T-helper 2 cell treated with Interferon-gamma antibody and Interleukin-4, amounts not matched to agents 5 μg/mL and 100 μg/mL, for 36 hours (primary cell): ENCODE data around the gene PIK3C2G.

Source experiments
- DNase-seq: peaks from one replicate; pipeline ENCODE4 v3.0.0; 2021; ENCODE audit warnings: low spot score
- H3K27ac Mint-ChIP-seq: one replicate; pipeline ENCODE4 v1.8.0; 2021; ENCODE audit warnings: mild to moderate bottlenecking, mixed read lengths
- H3K27me3 Mint-ChIP-seq: one replicate; pipeline ENCODE4 v1.8.0; 2021; ENCODE audit warnings: low read depth, mixed read lengths
- H3K36me3 Mint-ChIP-seq: one replicate; pipeline ENCODE4 v1.8.0; 2021; ENCODE audit warnings: low read depth, mixed read lengths
- H3K4me1 Mint-ChIP-seq: one replicate; pipeline ENCODE4 v1.8.0; 2021; ENCODE audit warnings: low read depth, mixed read lengths
- H3K4me3 Mint-ChIP-seq: one replicate; pipeline ENCODE4 v1.8.0; 2022; ENCODE audit warnings: mild to moderate bottlenecking, moderate library complexity, mixed read lengths
- H3K9me3 Mint-ChIP-seq: one replicate; pipeline ENCODE4 v1.8.0; 2021; ENCODE audit warnings: mixed read lengths

The PIK3C2G gene

DNA sequence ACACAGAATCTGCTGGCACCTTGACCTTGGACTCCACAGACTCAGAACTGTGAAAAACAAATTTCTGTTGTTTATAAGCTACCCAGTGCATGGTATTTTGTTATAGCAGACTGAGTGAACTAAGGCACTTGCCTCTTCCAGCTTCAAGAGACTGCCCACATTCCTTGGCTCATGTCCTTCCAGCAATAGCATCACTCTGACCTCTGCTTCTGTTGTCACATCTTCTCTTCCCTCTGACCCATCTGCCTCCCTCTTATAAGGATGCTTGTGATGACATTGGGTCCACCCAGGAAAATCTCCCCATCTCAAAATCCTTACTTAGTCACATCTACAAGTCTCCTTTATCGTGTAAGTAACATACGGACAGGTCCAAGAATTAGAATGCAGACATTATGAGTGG is 200.4 kb downstream of the PIK3C2G start:
- H3K27me3 Mint-ChIP-seq = no peaks in the 10 kb centered on the region
- no peaks in the 10 kb centered on the region for H3K4me1 Mint-ChIP-seq
- no peak overlapping the region for H3K4me3 Mint-ChIP-seq
- H3K27ac Mint-ChIP-seq = no peak overlapping the region
- DNase-seq = no peak
- no peaks in the 10 kb centered on the region for H3K36me3 Mint-ChIP-seq
- H3K9me3 Mint-ChIP-seq = peaks cover 7% of the 10 kb centered on the region

DNA sequence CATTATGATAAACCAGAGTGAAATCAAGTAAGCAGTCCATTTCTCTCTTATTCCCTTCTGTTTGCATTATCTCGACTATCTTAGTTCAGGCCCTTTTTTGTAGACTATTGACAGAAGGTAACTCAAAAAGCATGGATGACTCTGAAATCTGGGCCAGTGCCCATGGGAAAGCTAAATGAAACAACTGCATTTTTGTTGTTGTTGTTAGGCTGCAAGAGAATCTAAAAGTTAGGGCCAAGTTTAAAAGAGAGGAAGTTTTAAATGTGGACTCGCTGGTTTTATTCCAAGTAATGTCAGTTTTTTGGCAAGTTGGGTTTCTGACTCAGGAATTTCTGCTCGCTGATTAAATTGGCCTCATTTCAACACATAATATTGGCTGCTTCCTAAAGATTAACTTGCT is 201.1 kb downstream of the PIK3C2G start:
- Mint-ChIP-seq H3K9me3 (peaks cover 7% of the 10 kb centered on the region), H3K4me3 (no peak overlapping the region), H3K36me3 (no peaks in the 10 kb centered on the region), H3K4me1 (no peaks in the 10 kb centered on the region), H3K27me3 (no peaks in the 10 kb centered on the region), H3K27ac (no peak overlapping the region)
- no peak for DNase-seq

DNA sequence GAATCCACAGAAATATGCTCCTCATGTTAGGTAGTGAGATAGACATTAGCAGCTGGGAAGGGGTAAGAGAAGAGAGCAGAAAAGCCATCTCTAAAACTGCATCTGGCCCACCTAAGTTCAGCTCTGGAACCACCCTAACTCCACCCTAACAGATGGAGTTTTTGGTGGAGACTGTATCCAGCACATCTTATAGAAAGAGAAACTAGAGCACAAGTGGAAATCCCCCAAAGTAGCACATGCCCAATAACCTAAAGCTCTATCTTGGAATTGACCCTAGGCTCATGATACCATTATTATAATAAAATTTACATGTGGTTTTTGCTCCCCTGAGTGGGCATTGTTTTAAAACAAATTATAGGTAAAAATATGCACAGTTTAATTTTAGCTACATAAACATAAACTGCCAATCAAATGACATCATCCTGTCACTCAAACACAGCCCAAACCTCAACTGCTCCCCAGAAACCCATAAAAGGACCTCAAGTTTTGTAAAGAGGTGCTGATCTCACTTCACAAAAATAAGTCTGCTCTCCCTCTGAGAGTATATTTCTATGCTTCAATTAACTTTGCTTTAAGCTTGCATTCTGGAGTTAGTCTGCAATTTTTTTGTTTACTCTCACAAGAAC is 206.4 kb downstream of the PIK3C2G start:
- Mint-ChIP-seq H3K4me3 (no peak overlapping the region), H3K9me3 (peaks cover 7% of the 10 kb centered on the region), H3K4me1 (no peaks in the 10 kb centered on the region), H3K27me3 (no peaks in the 10 kb centered on the region), H3K36me3 (no peaks in the 10 kb centered on the region), H3K27ac (no peak overlapping the region)
- no peak for DNase-seq

DNA sequence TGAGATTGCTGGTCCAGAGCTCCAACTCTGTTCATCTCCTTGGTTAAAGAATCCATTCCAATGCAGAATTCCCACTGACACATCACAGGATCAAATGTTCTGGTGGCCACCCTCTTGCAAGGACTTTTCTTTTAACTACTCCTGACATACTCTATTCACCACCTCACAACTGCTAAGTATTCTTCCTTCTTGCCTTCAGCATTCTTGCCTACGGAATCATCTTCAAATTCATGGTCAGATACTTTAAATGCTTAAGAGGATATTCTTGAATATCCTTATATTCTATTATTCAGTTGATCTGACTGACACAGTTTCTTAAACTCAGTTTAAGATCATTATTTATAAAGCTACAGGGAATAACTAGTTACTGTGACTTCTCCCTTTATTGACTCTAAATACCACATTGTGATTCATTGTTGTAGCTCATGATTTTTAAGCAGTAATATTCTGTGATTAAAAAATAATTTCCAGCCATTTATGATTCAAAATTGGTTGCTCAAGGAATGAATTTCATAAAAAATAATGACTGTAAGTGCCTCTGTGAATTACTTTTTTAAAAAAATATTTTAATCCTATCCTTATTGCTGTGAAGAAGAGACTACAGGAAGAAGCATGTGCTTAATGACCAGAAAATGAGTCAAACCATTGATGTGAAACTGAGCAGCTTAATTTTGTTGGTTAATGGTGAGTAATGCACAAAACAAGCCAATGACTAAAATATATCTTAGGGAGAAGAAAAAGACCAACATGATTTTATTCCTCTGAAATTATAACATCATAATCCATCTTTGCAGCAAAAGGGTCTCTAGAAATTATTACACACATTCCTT is 207.1 kb downstream of the PIK3C2G start:
- H3K9me3 Mint-ChIP-seq = peaks cover 12% of the 10 kb centered on the region
- H3K4me1 Mint-ChIP-seq = no peaks in the 10 kb centered on the region
- no peak for DNase-seq
- H3K36me3 Mint-ChIP-seq = no peaks in the 10 kb centered on the region
- no peaks in the 10 kb centered on the region for H3K27me3 Mint-ChIP-seq
- H3K27ac Mint-ChIP-seq = no peak overlapping the region
- H3K4me3 Mint-ChIP-seq = no peak overlapping the region

DNA sequence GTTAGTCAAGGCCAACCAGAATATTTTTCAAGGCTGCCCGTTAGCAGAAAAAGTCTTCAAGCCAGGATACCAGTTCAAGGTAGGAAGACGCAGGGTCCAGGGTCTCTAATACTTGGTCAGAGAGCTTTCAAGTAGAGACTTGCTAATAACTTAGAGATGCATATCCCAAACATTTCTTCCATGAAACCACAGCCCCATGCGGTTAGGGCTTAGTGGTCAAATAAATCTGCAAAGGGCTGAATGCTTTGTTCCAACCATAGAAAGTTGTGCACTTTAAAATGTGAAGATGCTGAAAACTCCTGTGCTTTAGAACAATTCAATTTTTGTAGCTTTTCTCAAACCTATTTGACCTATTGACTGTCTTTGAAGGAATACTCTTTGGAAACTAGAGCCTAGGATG is 208.9 kb downstream of the PIK3C2G start:
- Mint-ChIP-seq H3K27me3 (no peaks in the 10 kb centered on the region), H3K36me3 (no peaks in the 10 kb centered on the region), H3K9me3 (peaks cover 5% of the 10 kb centered on the region), H3K27ac (no peak overlapping the region), H3K4me3 (no peak overlapping the region), H3K4me1 (no peaks in the 10 kb centered on the region)
- DNase-seq = no peak

DNA sequence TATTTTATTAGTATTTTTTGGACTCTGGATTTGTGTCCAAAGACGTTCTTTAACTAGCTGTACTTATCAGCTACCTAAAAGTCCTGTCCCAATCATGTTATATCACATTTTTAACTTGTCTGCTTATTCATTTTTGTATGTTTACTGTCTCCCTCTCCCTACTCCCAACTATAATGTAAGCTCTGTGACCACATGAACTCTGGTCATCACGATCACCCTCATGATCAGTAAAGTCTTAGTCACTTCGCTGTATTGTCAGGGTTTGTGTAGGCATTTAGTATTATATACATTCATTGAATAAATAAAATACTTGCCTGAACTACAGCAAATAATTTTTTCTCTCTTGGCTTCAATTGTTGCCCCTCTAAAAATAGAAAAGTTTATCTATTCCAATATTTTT is 211.0 kb downstream of the PIK3C2G start:
- Mint-ChIP-seq H3K4me1 (no peaks in the 10 kb centered on the region), H3K27me3 (no peaks in the 10 kb centered on the region), H3K36me3 (no peaks in the 10 kb centered on the region), H3K4me3 (no peak overlapping the region), H3K27ac (no peak overlapping the region), H3K9me3 (peaks cover 10% of the 10 kb centered on the region)
- no peak for DNase-seq

DNA sequence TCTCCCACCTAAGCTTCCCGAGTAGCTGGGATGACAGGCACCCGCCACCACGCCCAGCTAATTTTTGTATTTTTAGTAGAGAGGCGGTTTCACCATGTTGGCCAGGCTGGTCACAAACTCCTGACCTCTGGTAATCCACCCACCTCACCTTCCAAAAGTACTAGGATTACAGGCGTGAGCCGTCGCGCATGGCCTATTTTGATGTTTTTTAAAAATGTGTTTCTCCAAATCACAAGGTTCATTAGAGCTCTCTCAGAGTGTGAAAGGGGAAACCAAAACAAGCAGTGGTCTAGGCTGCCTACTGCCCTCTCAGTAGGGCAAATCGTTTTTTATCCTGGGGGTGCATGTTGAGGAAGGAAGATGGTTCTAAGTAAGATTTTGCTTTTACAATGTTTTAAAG is 211.5 kb downstream of the PIK3C2G start:
- Mint-ChIP-seq H3K4me1 (no peaks in the 10 kb centered on the region), H3K9me3 (peaks cover 10% of the 10 kb centered on the region), H3K4me3 (no peak overlapping the region), H3K36me3 (no peaks in the 10 kb centered on the region), H3K27ac (no peak overlapping the region), H3K27me3 (no peaks in the 10 kb centered on the region)
- DNase-seq = no peak

DNA sequence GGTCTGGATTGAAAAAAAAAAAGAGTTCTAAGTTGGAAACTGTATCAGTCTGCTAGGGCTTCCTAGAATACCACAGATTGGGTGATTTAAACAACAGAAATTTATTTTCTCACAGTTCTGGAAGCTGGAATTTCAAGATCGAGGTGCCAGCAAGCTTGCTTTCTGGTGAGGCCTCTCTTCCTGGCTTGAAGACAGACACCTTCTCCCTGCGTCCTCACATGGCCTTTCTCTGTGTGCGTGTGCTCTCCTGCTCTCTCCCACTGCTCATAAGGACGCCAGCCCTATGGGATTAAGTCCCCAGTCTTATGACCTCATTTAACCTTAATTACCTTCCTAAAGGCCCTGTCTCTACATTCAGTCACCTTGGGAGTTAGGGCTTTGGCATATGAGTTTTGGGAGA is 215.5 kb downstream of the PIK3C2G start:
- H3K4me3 Mint-ChIP-seq = no peak overlapping the region
- no peaks in the 10 kb centered on the region for H3K27me3 Mint-ChIP-seq
- H3K27ac Mint-ChIP-seq = no peak overlapping the region
- no peaks in the 10 kb centered on the region for H3K4me1 Mint-ChIP-seq
- H3K9me3 Mint-ChIP-seq = peaks cover 15% of the 10 kb centered on the region
- no peaks in the 10 kb centered on the region for H3K36me3 Mint-ChIP-seq
- no peak for DNase-seq

DNA sequence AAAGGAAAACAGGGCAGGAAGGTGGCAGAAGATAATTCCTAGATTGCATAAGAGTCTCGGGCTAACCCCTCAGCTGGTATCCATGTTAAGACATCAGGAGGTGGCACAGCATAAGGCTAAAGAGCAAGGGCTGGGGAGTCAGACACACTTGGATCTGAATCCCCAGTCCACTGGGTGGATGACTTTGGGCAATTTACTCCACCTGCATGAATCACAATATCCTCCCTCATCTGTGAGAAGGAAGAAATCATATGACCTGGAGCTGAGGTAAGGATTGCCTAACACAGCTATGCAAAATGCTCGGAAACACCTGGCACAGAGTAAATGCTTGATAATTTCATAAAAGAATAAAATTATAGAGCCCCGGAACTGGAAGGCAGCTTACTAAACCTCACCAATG is 217.9 kb downstream of the PIK3C2G start:
- H3K27me3 Mint-ChIP-seq = no peaks in the 10 kb centered on the region
- H3K27ac Mint-ChIP-seq = no peak overlapping the region
- peaks cover 15% of the 10 kb centered on the region for H3K9me3 Mint-ChIP-seq
- DNase-seq = no peak
- no peaks in the 10 kb centered on the region for H3K4me1 Mint-ChIP-seq
- no peaks in the 10 kb centered on the region for H3K36me3 Mint-ChIP-seq
- H3K4me3 Mint-ChIP-seq = no peak overlapping the region

DNA sequence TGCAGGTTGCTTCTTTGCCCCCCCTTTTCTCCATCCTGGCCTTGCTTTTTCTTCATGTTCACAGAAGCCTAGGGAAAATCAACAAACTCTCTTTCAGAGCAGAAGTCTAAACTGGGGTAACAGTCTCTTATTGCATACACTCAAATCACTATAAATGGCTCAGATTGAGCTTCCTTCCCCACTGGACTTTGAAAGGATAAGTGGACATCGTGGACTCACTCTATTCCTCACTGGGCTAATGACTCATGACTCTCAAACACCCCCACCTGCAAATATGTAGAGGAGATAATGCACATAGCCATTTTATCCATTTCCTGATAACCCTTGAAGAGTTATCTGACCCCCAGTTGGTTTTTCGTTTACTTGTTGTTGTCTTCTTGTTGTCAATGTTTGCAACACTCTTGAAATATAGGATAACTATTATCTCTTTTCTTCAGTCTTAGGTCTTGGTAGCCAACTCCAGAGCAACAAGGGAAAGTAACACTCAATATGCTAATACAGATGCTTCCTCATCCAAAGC is 221.3 kb downstream of the PIK3C2G start:
- Mint-ChIP-seq H3K27me3 (no peaks in the 10 kb centered on the region), H3K9me3 (peaks cover 11% of the 10 kb centered on the region), H3K27ac (no peak overlapping the region), H3K4me3 (no peak overlapping the region), H3K4me1 (no peaks in the 10 kb centered on the region), H3K36me3 (no peaks in the 10 kb centered on the region)
- DNase-seq = no peak

DNA sequence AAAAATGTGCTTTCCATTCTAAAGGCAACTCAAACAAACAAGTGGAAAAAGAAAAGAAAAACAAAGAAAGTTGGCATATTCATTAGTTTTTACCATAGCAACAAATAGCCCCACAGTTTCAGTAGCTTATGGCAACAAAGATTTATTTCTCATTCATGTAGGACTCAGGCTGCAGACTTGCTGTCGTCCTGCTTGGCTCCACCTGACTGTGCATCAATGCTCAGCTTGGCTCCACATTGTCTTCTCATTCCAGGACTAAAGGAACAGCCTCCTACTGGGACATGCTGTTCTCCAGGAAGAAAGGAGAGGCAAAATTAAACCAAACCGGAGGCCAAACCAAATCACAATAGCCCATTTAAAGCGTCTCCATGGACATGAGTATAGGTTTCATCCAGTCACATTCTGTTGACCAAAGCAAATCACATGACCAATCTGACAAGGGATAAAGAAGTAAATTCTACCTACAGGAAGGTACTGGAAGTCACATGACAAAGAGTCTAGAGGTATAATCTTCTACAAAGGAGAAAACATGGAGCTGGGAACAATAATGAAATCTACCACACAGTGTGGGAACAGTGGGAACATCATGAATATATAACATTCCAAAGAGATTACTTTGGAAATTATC is 222.5 kb downstream of the PIK3C2G start:
- no peak for DNase-seq
- H3K27me3 Mint-ChIP-seq = no peaks in the 10 kb centered on the region
- H3K4me3 Mint-ChIP-seq = no peak overlapping the region
- H3K36me3 Mint-ChIP-seq = no peaks in the 10 kb centered on the region
- H3K4me1 Mint-ChIP-seq = no peaks in the 10 kb centered on the region
- H3K9me3 Mint-ChIP-seq = peaks cover 11% of the 10 kb centered on the region
- H3K27ac Mint-ChIP-seq = no peak overlapping the region

DNA sequence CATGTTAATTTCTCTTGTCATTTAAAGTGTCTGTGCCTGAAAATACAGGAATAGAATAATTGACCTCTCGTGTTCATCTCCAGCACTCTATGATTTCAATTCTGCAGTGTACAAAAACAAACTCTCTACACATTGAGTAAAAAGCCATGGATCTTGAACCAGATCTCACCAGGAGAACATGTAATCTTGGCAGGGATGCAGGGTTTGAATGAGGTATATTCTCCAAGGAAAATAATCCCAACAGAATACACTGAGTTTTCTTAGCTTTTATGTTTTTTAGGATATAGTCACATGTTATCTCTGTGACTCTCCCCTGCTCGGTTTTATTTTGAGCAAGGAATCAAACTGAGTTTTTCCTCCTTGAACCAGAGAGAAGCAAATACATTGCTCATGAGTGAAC is 224.7 kb downstream of the PIK3C2G start:
- Mint-ChIP-seq H3K36me3 (no peaks in the 10 kb centered on the region), H3K27me3 (no peaks in the 10 kb centered on the region), H3K9me3 (peaks cover 6% of the 10 kb centered on the region), H3K4me1 (no peaks in the 10 kb centered on the region), H3K4me3 (no peak overlapping the region), H3K27ac (no peak overlapping the region)
- no peak for DNase-seq

DNA sequence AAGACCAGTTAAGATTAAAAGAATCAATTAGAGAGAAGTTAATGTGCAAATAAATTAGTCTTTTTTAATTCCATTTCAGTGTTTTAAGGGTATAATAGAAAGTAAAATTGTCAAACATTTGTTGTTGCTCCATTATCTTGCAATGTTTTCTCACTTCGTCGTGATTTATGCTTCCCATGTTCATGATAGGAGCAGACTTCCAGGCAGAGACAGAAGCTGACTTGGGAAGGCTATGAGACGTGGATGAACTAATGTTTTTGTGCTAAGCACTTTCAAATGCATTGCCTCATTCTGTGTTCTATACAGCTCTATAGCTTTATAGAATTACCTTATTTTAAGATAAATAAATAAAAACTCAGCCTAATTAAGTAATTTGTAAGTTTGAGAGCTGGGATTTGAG is 226.2 kb downstream of the PIK3C2G start:
- Mint-ChIP-seq H3K4me3 (no peak overlapping the region), H3K9me3 (peaks cover 9% of the 10 kb centered on the region), H3K27ac (no peak overlapping the region), H3K27me3 (no peaks in the 10 kb centered on the region), H3K4me1 (no peaks in the 10 kb centered on the region), H3K36me3 (no peaks in the 10 kb centered on the region)
- DNase-seq = no peak

DNA sequence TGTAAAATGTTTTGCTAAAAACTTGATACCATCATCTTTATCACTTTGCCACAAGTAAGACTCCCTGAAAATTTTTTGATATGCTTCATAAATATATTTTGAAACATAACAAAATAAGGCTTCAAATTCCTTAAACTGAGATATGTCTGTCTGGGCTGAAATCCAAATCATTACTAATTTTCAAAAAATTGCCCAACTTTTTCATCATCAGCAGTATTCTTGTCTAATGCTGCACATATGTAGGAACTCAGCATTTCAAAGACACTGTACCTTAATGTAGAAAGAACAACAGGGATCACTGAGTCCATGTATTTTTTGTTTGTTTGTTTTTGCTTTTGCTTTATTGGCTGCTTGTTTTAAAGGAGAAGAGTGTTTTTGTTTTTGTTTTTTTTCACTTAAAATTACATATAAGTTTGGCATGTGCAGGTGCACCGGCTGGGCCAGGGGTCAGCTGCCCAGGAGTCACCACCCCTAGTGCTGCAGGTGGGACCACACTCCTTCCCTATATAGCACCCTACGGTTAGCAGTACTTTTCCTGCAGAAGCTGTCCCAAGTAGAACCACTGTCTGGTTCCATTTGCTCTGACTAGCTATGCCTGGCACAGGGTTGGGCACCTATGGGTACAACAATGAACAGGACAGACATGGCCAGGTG is 231.2 kb downstream of the PIK3C2G start:
- Mint-ChIP-seq H3K4me3 (no peak overlapping the region), H3K27ac (no peak overlapping the region), H3K4me1 (no peaks in the 10 kb centered on the region), H3K36me3 (no peaks in the 10 kb centered on the region), H3K27me3 (no peaks in the 10 kb centered on the region), H3K9me3 (peaks cover 8% of the 10 kb centered on the region)
- DNase-seq = no peak
